ENCODE results near the gene ATRX.
"Not testable (repeated sequence)": the region's sequence is repeated elsewhere in the genome, so short reads cannot be mapped to it uniquely, and the experiment has no call there.

Gene ATRX

GRCh38 chrX:77733342-77733741 is 52.7 kb downstream of the ATRX start:
- no peak for DNase-seq

GRCh38 chrX:77731821-77732419 is 54.1 kb downstream of the ATRX start:
- no peak for DNase-seq

GRCh38 chrX:77726095-77726494 is 59.9 kb downstream of the ATRX start:
- not testable (repeated sequence) for DNase-seq

GRCh38 chrX:77723681-77724080 is 62.3 kb downstream of the ATRX start:
- DNase-seq: no peak

- no peak for DNase-seq
Observed at GRCh38 chrX:77719388-77719787, 66.6 kb downstream of the ATRX start.

GRCh38 chrX:77704881-77705280 is 81.1 kb downstream of the ATRX start:
- DNase-seq: no peak

- no peak for DNase-seq
Observed at GRCh38 chrX:77698242-77698641, 87.8 kb downstream of the ATRX start.

GRCh38 chrX:77694491-77694890 is 91.5 kb downstream of the ATRX start:
- no peak for DNase-seq

GRCh38 chrX:77693594-77693993 is 92.4 kb downstream of the ATRX start:
- no peak for DNase-seq

GRCh38 chrX:77691916-77692315 is 94.1 kb downstream of the ATRX start:
- DNase-seq: no peak

GRCh38 chrX:77689376-77689775 is 96.6 kb downstream of the ATRX start:
- DNase-seq: no peak

GRCh38 chrX:77685683-77686082 is 100.3 kb downstream of the ATRX start:
- DNase-seq: not testable (repeated sequence)

GRCh38 chrX:77679144-77679543 is 106.9 kb downstream of the ATRX start:
- DNase-seq: no peak

GRCh38 chrX:77675986-77676385 is 110.0 kb downstream of the ATRX start:
- DNase-seq: no peak

- no peak for DNase-seq
Observed at GRCh38 chrX:77668391-77669237, 117.4 kb downstream of the ATRX start.

GRCh38 chrX:77658886-77659285 is 127.1 kb downstream of the ATRX start:
- no peak for DNase-seq

GRCh38 chrX:77652095-77652494 is 133.9 kb downstream of the ATRX start:
- no peak for DNase-seq

- DNase-seq: no peak
Observed at GRCh38 chrX:77640702-77641101, 145.3 kb downstream of the ATRX start.

- no peak for DNase-seq
Observed at GRCh38 chrX:77639820-77640219, 146.2 kb downstream of the ATRX start.

GRCh38 chrX:77638397-77638796 is 147.6 kb downstream of the ATRX start:
- no peak for DNase-seq

GRCh38 chrX:77635373-77635772 is 150.6 kb downstream of the ATRX start:
- no peak for DNase-seq

- DNase-seq: no peak
Observed at GRCh38 chrX:77628294-77629025, 157.6 kb downstream of the ATRX start.

- DNase-seq: no peak
Observed at GRCh38 chrX:77622672-77623071, 163.3 kb downstream of the ATRX start.

- no peak for DNase-seq
Observed at GRCh38 chrX:77622233-77622632, 163.8 kb downstream of the ATRX start.

Data from eye (tissue), 1 donor.